Testis (tissue), 2 donors: ENCODE measurements around the gene MID1.

ENCODE experiments used
- POLR2A ChIP-seq: fragments of 450-650 bp; IDR thresholded peaks from one replicate; pipeline ENCODE4 v1.6.1; 2017; ENCODE audit warnings: antibody characterized with exemption, mild to moderate bottlenecking, moderate library complexity
- TF ChIP-seq, protein P1 (sequence below), 3 experiments: fragments of 450-650 bp in 2 of 3; fragments of 200-600 bp in 1 of 3; sonication (generic) in 1 of 3; IDR thresholded peaks; one replicate each; pipeline ENCODE4 v1.5.1; 2016 to 2019; ENCODE audit warnings: antibody characterized with exemption in 3 of 3, mild to moderate bottlenecking in 2 of 3, moderate library complexity in 1 of 3

DNA sequence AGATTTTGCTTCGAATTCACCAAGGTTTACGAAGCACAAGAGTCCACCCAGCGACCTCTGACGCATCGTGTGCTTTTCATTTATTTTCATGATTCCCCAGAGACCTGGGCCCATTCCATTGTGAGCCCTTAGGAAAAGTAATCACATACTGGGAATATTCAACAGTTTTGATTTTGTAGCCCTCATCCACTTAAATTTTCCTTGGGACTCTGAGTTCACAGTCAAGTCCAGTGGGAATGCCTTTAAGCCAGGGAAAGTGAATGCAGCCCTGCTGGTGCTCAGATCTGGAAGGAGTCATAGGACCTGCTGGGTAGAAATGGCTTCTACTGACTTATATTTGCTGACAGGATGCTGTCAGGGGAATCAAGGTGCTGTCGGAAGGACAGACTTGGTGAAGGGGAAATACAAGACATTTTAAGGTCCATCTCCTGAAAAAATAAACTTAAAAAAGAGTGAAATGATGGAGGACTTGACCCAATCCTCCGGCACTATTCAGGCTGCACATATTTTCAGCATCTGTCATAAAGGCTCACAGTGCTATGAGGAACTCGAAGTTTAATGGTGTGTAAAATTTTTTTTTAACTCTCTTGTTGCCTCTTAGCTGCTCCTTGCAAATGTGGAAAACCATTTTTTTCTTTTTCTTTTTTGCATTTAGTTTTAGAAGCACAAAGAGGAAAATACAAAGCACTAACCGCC lies 204.9 kb downstream of the MID1 start:
- TF ChIP-seq, protein P1, sequence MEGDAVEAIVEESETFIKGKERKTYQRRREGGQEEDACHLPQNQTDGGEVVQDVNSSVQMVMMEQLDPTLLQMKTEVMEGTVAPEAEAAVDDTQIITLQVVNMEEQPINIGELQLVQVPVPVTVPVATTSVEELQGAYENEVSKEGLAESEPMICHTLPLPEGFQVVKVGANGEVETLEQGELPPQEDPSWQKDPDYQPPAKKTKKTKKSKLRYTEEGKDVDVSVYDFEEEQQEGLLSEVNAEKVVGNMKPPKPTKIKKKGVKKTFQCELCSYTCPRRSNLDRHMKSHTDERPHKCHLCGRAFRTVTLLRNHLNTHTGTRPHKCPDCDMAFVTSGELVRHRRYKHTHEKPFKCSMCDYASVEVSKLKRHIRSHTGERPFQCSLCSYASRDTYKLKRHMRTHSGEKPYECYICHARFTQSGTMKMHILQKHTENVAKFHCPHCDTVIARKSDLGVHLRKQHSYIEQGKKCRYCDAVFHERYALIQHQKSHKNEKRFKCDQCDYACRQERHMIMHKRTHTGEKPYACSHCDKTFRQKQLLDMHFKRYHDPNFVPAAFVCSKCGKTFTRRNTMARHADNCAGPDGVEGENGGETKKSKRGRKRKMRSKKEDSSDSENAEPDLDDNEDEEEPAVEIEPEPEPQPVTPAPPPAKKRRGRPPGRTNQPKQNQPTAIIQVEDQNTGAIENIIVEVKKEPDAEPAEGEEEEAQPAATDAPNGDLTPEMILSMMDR (IDR thresholded peaks at IDR 0.05), result no peak
- no peak for TF ChIP-seq POLR2A
